Superior temporal gyrus (tissue), 1 donor: ENCODE data around the gene DUSP9.

Experiments
- DNase-seq: peaks from one replicate; pipeline ENCODE4 v3.0.0-alpha.2; 2016; ENCODE audit errors: extremely low spot score

Gene DUSP9

DNA sequence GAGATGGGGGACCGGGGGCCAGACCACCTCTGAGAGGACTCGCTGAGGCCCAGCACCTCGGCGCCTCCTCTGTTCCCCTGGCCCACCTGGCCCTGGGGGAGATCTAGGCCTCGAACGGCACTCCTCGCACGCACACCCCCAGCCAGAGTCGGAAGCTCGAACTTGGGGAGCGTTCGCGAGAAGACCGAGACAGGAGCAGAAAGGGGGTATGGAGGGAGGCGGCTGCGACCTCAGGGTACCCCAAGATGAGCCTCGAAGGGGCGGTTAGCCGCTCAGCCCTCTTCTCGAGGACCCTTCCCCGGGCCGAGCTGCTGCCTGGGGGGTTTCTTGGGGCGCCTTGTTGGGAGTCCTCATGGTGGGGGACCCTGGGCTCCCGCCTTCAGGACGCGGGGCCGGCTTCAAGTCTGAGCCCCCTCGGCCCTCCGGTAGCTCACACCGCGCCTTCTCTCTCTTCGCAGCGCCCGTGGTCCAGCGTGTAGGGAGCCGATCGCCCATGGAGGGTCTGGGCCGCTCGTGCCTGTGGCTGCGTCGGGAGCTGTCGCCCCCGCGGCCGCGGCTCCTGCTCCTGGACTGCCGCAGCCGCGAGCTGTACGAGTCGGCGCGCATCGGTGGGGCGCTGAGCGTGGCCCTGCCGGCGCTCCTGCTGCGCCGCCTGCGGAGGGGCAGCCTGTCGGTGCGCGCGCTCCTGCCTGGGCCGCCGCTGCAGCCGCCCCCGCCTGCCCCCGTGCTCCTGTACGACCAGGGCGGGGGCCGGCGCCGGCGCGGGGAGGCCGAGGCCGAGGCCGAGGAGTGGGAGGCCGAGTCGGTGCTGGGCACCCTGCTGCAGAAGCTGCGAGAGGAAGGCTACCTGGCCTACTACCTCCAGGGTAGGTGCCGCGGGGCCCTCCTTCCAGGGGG, 706 bp downstream of the DUSP9 start:
- DNase-seq: no peak

- no peak for DNase-seq
Observed at GRCh38 chrX:153648358-153649177, 1.6 kb downstream of the DUSP9 start.

DNA sequence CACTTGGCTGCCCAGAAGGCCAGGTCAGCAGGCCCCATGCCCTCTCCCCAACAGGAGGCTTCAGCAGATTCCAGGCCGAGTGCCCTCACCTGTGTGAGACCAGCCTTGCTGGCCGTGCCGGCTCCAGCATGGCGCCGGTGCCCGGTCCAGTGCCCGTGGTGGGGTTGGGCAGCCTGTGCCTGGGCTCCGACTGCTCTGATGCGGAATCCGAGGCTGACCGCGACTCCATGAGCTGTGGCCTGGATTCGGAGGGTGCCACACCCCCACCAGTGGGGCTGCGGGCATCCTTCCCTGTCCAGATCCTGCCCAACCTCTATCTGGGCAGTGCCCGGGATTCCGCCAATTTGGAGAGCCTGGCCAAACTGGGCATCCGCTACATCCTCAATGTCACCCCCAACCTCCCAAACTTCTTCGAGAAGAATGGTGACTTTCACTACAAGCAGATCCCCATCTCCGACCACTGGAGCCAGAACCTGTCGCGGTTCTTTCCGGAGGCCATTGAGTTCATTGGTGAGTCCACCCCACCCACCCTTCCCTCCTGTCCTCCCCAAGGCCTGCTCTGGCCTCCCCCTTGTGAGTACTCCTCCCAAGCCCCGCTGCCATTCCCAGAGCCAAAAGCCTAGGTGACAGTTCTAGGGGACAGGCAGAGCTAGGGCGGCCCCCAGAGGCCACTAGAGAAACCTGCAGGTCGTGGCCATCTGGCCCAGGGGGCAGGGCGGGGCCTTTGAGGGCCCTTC, 2.3 kb downstream of the DUSP9 start:
- no peak for DNase-seq

GRCh38 chrX:153649915-153650782, 3.1 kb downstream of the DUSP9 start:
- no peak for DNase-seq

DNA sequence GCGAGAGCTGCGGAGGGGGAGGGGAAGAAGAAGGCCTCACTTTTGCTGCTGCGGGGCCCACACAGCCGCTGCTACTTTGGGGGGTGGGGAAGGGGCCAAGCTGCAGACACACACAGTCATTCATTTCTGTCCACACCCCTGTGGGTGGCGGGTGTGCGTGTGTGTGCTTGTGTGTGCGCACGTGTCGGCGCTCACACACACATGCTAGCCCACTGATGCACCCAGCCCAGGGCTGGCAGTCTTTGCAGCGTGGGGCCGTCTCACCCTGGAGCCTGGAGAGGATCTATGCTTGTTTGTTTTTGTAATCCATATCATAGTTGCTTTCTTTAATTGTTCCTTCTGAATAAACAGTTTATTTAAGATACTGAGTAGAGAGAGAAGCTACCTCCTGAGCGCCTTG, 4.0 kb downstream of the DUSP9 start:
- DNase-seq: no peak

DNA sequence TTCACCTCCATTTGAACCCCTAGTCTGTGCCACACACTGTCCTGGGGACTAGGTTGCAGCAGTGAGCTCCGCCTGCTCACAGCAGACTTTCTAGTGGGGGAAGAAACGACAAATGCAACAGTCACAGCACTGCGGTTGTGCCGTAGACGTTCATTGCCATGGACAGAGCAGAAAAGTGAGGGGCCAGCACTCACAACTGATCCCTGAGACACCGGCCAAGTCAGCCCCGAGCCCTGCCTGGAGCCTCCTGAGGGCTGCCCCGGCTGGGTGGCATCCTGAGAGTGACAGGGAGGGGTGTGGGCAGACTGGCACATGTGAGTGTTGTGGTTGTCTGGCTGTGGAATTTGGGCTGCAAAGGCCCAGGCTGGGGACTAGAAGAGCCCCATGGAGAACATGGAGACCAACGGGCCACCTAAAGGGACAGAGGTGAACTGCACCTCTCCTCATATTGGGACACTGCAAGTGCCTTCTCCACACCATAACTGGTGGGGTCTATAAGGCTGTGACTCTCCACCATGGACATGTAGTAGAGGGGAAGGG, 4.6 kb downstream of the DUSP9 start:
- no peak for DNase-seq

GRCh38 chrX:153653556-153653955, 6.6 kb downstream of the DUSP9 start:
- no peak for DNase-seq

GRCh38 chrX:153657161-153657560, 10.2 kb downstream of the DUSP9 start:
- no peak for DNase-seq

DNA sequence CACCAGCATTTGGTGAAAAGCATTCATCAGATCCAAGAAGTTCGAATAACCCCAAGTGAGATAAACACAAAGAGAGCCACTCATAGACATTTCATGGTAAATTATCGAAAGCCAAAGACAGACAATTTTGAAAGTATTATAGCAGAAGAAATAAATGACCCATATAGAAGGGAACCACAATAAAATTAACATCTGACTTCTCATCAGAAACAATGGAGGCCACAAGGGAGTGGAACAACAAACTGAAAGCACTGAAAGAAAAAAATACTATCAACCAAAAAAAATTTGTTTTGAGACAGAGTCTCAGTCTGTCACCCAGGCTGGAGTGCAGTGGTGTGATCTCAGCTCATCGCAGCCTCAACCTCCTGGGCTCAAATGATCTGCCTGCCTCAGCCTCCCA, 12.3 kb downstream of the DUSP9 start:
- no peak for DNase-seq

- DNase-seq: peak; percentile 30
Observed at GRCh38 chrX:153662266-153662665, 15.3 kb downstream of the DUSP9 start.

GRCh38 chrX:153665726-153666306, 18.8 kb downstream of the DUSP9 start:
- no peak for DNase-seq

DNA sequence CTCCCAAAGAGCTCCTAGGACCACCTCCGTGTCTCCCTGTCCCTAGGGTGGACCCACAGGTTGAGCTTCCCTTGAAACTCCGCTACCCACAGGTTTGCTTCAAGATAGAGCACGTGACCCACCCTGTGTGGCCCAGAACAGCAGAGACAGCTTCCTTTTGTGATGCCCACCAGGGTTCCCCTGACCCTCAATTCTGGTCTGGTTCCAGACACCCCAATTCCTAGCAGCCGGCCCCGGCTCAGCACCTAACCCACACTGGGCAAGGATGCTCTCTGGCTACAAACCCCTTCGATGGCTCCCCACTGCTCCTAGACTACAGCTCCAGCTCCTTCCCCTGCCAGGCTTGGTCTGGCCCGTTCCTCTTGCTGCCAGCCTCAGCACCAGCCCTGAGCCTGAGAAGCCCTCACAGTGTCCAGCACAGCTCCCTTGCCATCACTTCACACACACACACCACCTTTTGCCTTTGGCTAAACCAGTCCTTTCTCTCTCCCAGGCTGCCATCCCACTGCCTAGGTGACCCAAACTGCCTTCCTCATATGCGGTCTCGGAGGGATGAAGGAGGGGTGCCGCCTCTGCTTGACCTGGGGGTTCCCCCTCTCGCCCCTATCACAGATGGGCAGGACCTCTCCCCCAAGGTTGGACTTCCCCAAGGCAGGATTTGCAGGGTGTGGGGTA, 20.4 kb downstream of the DUSP9 start:
- peak; percentile 13 for DNase-seq

DNA sequence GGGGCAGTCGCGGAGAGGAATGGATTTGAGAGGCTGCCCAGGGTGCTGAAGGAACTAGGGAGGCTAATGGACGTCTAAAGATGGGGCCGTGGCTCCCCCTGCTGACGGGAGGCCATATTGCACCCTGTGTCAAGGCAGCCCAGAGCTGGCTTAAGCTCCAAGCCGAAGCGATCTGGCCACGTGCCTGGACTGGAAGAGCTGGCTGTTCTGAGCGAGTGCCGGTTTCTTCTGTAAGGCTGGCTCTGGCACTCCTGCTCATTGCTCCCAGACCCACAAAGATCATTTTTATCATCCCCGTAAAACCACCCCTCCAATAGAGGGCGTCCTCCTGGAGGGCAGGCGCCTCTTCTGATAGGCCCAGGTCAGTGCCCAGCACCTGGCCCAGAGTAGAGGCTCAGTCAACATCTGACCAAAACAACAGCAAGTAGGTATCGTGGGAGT, 21.0 kb downstream of the DUSP9 start:
- DNase-seq: peak; percentile 94

GRCh38 chrX:153668423-153669173, 21.6 kb downstream of the DUSP9 start:
- no peak for DNase-seq

- DNase-seq: no peak
Observed at GRCh38 chrX:153669174-153669890, 22.3 kb downstream of the DUSP9 start.

DNA sequence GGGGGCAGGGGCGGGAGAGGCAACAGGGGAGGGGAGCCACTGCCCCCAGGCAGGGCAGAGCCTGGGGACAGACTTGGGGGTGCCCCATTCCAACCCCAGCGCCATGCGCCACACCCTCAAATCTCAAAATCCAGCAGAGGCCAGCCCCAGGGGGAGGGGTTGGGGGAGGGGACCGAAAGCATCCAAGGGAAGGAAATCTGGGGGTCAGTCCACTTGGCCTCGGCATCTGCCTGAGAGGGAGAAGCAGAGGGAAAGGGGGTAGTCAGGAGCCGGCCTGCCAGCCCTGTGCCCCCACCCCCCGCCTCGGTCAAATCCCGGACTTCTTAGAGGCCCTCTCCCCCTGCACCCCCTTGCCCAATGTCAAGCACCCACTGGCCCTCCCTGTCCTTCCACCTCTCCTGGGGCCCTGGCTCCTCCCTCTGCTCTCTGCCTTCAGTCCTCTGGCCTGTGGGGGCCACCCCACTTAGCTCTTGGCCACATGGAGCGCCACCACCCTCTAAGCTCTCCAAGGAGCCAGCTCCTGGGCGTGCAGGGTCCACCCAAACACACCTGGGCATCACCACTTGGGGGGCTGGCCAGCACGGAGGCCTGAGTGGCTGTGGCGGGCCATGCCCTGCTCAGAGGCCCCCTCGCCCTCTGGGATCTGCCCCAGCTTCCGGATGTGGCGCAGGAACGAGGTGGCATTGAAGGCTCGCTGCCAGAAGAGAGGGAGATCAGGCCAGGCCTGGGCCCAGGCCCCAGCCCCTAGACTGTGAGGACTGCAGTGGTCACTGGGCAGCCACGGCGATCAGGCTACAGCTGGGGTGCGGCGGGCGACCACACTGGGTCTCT, 23.1 kb downstream of the DUSP9 start:
- DNase-seq: no peak

DNA sequence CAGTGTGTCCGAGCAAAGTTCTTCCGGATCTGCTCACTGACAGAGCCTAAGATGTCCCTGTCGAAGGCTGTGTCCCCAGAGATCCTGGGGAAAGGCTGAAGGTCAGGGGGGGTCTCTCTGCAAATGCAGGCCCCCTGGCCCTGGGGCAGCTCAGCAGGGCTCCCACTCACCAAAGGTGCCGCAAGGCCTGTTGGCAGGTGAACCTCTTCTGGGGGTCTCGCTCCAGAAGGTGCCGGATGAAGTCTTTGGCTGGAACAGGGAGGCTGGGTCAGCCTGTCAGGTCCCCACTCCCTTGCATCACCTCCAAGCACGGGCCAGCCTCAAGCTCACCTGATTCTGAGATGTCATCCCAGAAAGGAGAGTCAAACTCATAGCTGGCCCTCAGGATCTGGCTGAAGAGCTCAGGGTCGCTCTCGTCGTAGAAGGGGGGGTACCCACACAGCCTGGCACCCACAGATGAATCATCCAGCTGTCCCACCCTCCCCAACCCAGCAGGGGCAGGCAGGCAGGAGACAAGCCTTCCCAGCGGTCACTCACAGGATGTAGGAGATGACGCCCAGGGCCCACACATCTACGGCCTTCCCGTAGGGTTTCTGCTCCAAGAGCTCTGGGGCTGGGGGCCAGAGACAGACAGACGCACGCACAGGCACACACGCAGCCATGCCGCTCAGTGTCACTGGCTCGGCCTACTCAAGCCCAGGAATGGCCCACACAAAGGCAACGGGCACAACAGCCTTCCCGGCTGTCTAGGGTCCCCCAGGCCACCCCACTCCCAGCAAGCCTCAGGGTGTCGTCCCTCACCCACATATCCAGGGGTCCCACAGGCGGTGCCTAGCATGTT, 24.0 kb downstream of the DUSP9 start:
- no peak for DNase-seq
